Kidney (tissue), 14 donors: ENCODE results near the gene EIF4B. TPM values are rescaled to one million over a fixed set of nuclear protein-coding genes. Genes with fewer than 3 reads are reported as not detected.

ENCODE experiments used
- DNase-seq, 5 donors: peaks; one replicate each; pipeline ENCODE4 v3.0.0-alpha.2; 2013 to 2020
- FAIRE-seq: peaks from 2 replicates; lab custom pipeline; 2012; peaks lifted over from hg19 to GRCh38; lab: Jason Lieb, UNC
- H3K27ac ChIP-seq, 2 donors: one replicate each; pipeline ENCODE4 v1.7.0; 2013; ENCODE audit warnings: low read depth in 2 of 2, low read length in 2 of 2, inconsistent platforms in 1 of 2
- H3K27me3 ChIP-seq: one replicate; pipeline ENCODE4 v1.7.1; 2013; ENCODE audit warnings: low read length, inconsistent platforms; ENCODE audit not compliant: control insufficient read depth, insufficient read depth
- H3K36me3 ChIP-seq, 3 donors: one replicate each; pipeline versions ENCODE4 v1.7.0 to v1.7.1; 2013; ENCODE audit warnings: low read length in 3 of 3, control low read depth in 1 of 3, inconsistent platforms in 1 of 3; ENCODE audit not compliant: insufficient read depth in 3 of 3, control insufficient read depth in 2 of 3
- H3K4me1 ChIP-seq, 3 donors: one replicate each; pipeline versions ENCODE4 v1.7.0 to v1.7.1; 2013; ENCODE audit warnings: low read length in 3 of 3, inconsistent platforms in 1 of 3, low read depth in 1 of 3; ENCODE audit not compliant: control insufficient read depth in 2 of 3, insufficient read depth in 2 of 3
- H3K4me3 ChIP-seq, 3 donors: one replicate each; pipeline versions ENCODE4 v1.7.0 to v1.8.1; 2013; ENCODE audit warnings: low read length in 3 of 3, control low read depth in 1 of 3, inconsistent platforms in 1 of 3
- H3K9ac ChIP-seq, 3 donors: one replicate each; pipeline versions ENCODE4 v1.7.0 to v1.7.1; 2013; ENCODE audit warnings: low read length in 3 of 3, control low read depth in 1 of 3, inconsistent platforms in 1 of 3
- H3K9me3 ChIP-seq, 3 donors: one replicate each; pipeline versions ENCODE4 v1.7.0 to v1.7.1; 2013; ENCODE audit warnings: low read length in 3 of 3, control low read depth in 1 of 3, inconsistent platforms in 1 of 3; ENCODE audit not compliant: control insufficient read depth in 2 of 3, insufficient read depth in 1 of 3
- intact Hi-C: fragments of 100-400 bp; cut with DNase I; formaldehyde crosslinking; loops from one replicate; pipeline ENCODE4 v1.11.1; 2022
- polyA plus RNA-seq: library from polyadenylated mRNA; stranded (reverse); fragments of 350-450 nt; fragmentation: Illumina TruSeq; extraction: RNeasy Lipid Tissue Mini Kit (QIAGEN cat#74804); gene quantifications from one replicate; pipeline ENCODE4 v1.2.3, GENCODE V29; 2014; ENCODE audit warnings: low read depth, low replicate concordance; ENCODE audit not compliant: insufficient read depth
- total RNA-seq: library from RNA; stranded (reverse); fragmentation: NEBNext Ultra II Directional; extraction: Animal tissue kit (Norgen Biotek cat#: 25700); gene quantifications from one replicate; pipeline ENCODE4 v1.2.1, GENCODE V29; 2021
- TF ChIP-seq, protein P1 (sequence below): IDR thresholded peaks from 3 replicates; pipeline ENCODE4 v1.5.1; 2012; ENCODE audit warnings: mild to moderate bottlenecking, moderate library complexity, borderline replicate concordance; ENCODE audit not compliant: insufficient read depth; ENCODE audit errors: extremely low read depth
- donor health status: control.
- donor health status: control.
- donor health status: control.
- donor health status: control.
- donor health status: control.
- donor health status: DM: yes; HTN: yes; CAD: no.
- donor health status: Normal renal cell carcinoma (clear cell type).

The EIF4B gene
- total and polyA plus RNA-seq, 2 donors from 2014 or later, result 114 to 417 TPM

GRCh38 chr12:52964556-52965336 lies 41.5 kb upstream of the EIF4B start:
- DNase-seq (no peak), FAIRE-seq (no peak)
- intact Hi-C loops, result no loop called here
- H3K36me3 ChIP-seq, result no peaks in the 10 kb centered on the region
- TF ChIP-seq, protein P1, sequence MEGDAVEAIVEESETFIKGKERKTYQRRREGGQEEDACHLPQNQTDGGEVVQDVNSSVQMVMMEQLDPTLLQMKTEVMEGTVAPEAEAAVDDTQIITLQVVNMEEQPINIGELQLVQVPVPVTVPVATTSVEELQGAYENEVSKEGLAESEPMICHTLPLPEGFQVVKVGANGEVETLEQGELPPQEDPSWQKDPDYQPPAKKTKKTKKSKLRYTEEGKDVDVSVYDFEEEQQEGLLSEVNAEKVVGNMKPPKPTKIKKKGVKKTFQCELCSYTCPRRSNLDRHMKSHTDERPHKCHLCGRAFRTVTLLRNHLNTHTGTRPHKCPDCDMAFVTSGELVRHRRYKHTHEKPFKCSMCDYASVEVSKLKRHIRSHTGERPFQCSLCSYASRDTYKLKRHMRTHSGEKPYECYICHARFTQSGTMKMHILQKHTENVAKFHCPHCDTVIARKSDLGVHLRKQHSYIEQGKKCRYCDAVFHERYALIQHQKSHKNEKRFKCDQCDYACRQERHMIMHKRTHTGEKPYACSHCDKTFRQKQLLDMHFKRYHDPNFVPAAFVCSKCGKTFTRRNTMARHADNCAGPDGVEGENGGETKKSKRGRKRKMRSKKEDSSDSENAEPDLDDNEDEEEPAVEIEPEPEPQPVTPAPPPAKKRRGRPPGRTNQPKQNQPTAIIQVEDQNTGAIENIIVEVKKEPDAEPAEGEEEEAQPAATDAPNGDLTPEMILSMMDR, result no peak
- H3K27ac ChIP-seq, result no peak overlapping the region
- H3K4me1 ChIP-seq, result peaks cover 0 to 3% (median under 1%) of the 10 kb centered on the region in 3 donors
- H3K9me3 ChIP-seq, result no peaks in the 10 kb centered on the region
- H3K27me3 ChIP-seq, result no peaks in the 10 kb centered on the region
- no peak overlapping the region for H3K9ac ChIP-seq
- H3K4me3 ChIP-seq, result peak overlapping the region in 1 of 3 donors; percentile 44

DNA sequence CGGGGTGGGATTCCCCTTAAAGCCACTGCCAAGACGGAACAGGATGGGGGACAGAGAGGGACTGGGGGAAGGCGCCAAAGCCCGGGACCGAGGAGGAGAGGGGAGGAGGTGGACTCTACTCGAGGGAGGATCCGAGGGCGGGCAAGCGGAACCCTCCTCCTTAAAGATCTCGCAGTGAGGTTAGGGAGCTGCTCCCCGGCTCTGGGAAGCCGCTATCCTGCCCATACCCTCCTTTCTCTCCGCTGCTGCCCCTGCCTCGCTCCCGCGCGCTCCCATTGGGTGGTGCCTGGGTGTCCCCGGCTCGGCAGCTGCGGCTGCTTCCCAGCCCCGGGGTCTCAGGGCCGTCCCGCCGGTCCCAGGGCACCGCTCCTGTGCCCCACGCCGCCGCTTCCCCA lies 40.9 kb upstream of the EIF4B start:
- Histone ChIP-seq H3K4me3 (peak overlapping the region in 2 of 3 donors; percentile 6 to 44), H3K9ac (peak overlapping the region in 1 of 3 donors; percentile 34), H3K27me3 (no peaks in the 10 kb centered on the region), H3K27ac (no peak overlapping the region), H3K4me1 (peaks cover 0 to 5% (median 5%) of the 10 kb centered on the region in 3 donors), H3K9me3 (no peaks in the 10 kb centered on the region), H3K36me3 (no peaks in the 10 kb centered on the region)
- intact Hi-C loops, result no loop called here
- TF ChIP-seq, protein P1, result no peak
- FAIRE-seq, result no peak
- peak; percentile 70 to 86 (median 76) for DNase-seq

- no peak for DNase-seq
- TF ChIP-seq, protein P1, result no peak
- H3K9me3 ChIP-seq, result no peaks in the 10 kb centered on the region
- H3K36me3 ChIP-seq, result no peaks in the 10 kb centered on the region
- no peak overlapping the region for H3K27ac ChIP-seq
- H3K4me3 ChIP-seq, result no peak overlapping the region
- intact Hi-C loops, result no loop called here
- no peaks in the 10 kb centered on the region for H3K27me3 ChIP-seq
- no peak overlapping the region for H3K9ac ChIP-seq
- FAIRE-seq, result no peak
- H3K4me1 ChIP-seq, result peaks cover 3 to 8% (median 5%) of the 10 kb centered on the region in 3 donors
Observed at GRCh38 chr12:52969166-52969795, 37.0 kb upstream of the EIF4B start.
